K562 (cell line): ENCODE data around the gene TUBB2A. TPM values are rescaled to one million over a fixed set of nuclear protein-coding genes. Genes with fewer than 3 reads are reported as not detected.

Experiments
- HNRNPK ChIP-seq: fragments of 200-400 bp; formaldehyde crosslinking; IDR thresholded peaks from one replicate; pipeline ENCODE4 v1.6.1; 2018; ENCODE audit warnings: mild to moderate bottlenecking, low read depth, low read length; ENCODE audit not compliant: poor library complexity, severe bottlenecking
- MAFG ChIP-seq: fragments of 450-650 bp; conservative IDR thresholded peaks from 2 replicates; pipeline ENCODE4 v1.6.1; 2016; ENCODE audit warnings: missing genetic modification characterization, missing compliant biosample characterization
- NCOR1 ChIP-seq: fragments of 450-650 bp; IDR thresholded peaks from 2 replicates; pipeline ENCODE4 v1.6.1; 2016; ENCODE audit warnings: mild to moderate bottlenecking, moderate library complexity
- NR2C2 ChIP-seq, 2 experiments: fragments of 200-800 bp in 1 of 2; sonication (Bioruptor generic) in 1 of 2; sonication (generic) in 1 of 2; formaldehyde crosslinking in 1 of 2; IDR thresholded peaks; 2 replicates each; pipeline versions ENCODE4 v1.6.1 to v1.8.0; 2016 to 2022; ENCODE audit warnings: mild to moderate bottlenecking in 1 of 2, missing compliant biosample characterization in 1 of 2, missing genetic modification characterization in 1 of 2, missing genetic modification reagents in 1 of 2
- NR3C1 ChIP-seq: sonication (generic); formaldehyde crosslinking; IDR thresholded peaks from 2 replicates; pipeline ENCODE4 v1.8.1; 2022; ENCODE audit warnings: missing genetic modification reagents
- SMAD3 ChIP-seq: fragments of 450-650 bp; formaldehyde crosslinking; conservative IDR thresholded peaks from 2 replicates; pipeline ENCODE4 v1.4.0; 2020; ENCODE audit warnings: mild to moderate bottlenecking
- ZNF316 ChIP-seq: fragments of 450-650 bp; IDR thresholded peaks from 2 replicates; pipeline ENCODE4 v1.6.1; 2016
- ZNF507 ChIP-seq: conservative IDR thresholded peaks from 2 replicates; pipeline ENCODE4 v1.6.1; 2017; ENCODE audit warnings: missing genetic modification characterization, missing compliant biosample characterization
- ZNF644 ChIP-seq: fragments of 200-800 bp; sonication (Bioruptor generic); IDR thresholded peaks from 2 replicates; pipeline ENCODE4 v1.6.1; 2016; ENCODE audit warnings: low read depth, missing genetic modification characterization, missing compliant biosample characterization
- polyA plus RNA-seq, 8 experiments: library from polyadenylated mRNA; depleted of rRNA in 4 of 8; stranded (reverse) in 5 of 8; unstranded in 3 of 8; fragments of >200 nt; fragmentation: Nextera tagmentation in 2 of 8; fragmentation: Illumina TruSeq in 1 of 8; extraction: Ambion mirVana in 2 of 8; extraction: Trizol in 1 of 8; gene quantifications; 2 replicates each; pipeline versions ENCODE4 v1.2.1 to v1.2.3, GENCODE V29; 2011 to 2014; ENCODE audit warnings: inconsistent platforms in 1 of 8, missing spikeins in 1 of 8
- total RNA-seq, 7 experiments: library from RNA; depleted of rRNA in 6 of 7; stranded (reverse); fragments of >200 nt in 6 of 7; fragmentation: Illumina TruSeq in 2 of 7; extraction: Trizol in 2 of 7; gene quantifications; 2 replicates each; pipeline versions ENCODE4 v1.2.1 to v1.2.3, GENCODE V29; 2011 to 2021; ENCODE audit warnings: low replicate concordance in 1 of 7
- TF ChIP-seq, protein P1 (sequence below): fragments of 450-650 bp; formaldehyde crosslinking; IDR thresholded peaks from 2 replicates; pipeline ENCODE4 v1.4.0; 2020; ENCODE audit warnings: mild to moderate bottlenecking, moderate library complexity
- TF ChIP-seq, protein P2 (sequence below): sonication (generic); formaldehyde crosslinking; IDR thresholded peaks from 2 replicates; pipeline ENCODE4 v1.8.0; 2022; ENCODE audit warnings: mild to moderate bottlenecking, missing genetic modification reagents
- TF ChIP-seq, protein P3 (sequence below): sonication (generic); formaldehyde crosslinking; IDR thresholded peaks from 2 replicates; pipeline ENCODE4 v1.8.0; 2022; ENCODE audit warnings: mild to moderate bottlenecking, missing genetic modification reagents
- TF ChIP-seq, protein P4 (sequence below): fragments of 250-450 bp; sonication (Bioruptor Pico); IDR thresholded peaks from 2 replicates; pipeline ENCODE4 v1.5.0; 2021

The TUBB2A gene
- total and polyA plus RNA-seq, 9 of the 15 experiments (the other 6 are each of a cell fraction or from before 2014, with no cell fraction given) = 3.6 to 92.1 (median 45.6) TPM

DNA sequence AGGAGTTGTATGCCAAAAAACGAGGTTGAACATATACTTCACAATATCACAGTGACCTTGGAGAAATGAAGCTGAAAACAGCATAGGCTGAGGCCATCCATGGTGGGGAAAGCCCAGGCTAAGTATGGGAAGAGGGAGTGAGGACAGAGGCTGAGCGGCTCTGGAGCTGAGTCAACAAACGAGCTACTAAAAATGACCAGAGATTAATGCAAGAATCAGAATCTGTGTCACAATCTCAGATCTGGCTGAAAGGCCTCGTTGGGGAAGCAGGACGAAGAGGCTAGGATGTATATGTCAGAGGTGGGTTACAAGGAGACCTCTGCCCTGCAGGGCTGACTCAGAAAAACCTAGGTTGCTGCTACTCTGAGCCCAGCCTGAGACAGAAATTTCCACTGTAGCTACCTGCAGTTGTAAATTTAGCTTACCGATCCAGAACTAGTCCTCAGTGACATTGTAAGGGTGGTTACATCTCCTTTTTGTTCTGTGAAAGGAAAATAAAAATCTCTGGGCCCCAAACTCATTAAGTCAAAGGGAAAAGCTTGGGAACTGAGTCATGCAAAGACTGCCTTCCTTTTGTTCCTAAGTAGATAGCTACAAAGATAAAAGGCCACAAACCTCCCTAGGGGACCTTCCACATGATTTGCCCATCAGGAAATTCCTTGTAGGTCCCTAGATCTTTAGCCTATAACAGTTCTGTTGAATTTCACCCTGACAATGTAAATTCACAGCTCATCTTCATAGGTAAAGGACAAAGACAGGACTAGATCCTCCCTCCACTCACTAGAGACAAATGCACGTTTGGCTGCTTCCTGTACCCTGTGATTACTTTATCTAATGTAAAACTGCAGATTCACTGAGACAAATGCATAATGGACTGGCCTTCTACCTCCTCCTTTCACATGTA is 8.5 kb upstream of the TUBB2A start (continued):
- TF ChIP-seq, protein P1, sequence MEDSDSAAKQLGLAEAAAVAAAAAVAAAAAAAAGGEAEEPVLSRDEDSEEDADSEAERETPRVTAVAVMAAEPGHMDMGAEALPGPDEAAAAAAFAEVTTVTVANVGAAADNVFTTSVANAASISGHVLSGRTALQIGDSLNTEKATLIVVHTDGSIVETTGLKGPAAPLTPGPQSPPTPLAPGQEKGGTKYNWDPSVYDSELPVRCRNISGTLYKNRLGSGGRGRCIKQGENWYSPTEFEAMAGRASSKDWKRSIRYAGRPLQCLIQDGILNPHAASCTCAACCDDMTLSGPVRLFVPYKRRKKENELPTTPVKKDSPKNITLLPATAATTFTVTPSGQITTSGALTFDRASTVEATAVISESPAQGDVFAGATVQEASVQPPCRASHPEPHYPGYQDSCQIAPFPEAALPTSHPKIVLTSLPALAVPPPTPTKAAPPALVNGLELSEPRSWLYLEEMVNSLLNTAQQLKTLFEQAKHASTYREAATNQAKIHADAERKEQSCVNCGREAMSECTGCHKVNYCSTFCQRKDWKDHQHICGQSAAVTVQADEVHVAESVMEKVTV = no peak
- peak; percentile 36; the same call in 1 of the 2 replicates for TF ChIP-seq ZNF316
- peak; percentile 33; the same call in 1 of the 2 replicates for TF ChIP-seq MAFG (tag)
- no peak for TF ChIP-seq ZNF507 (tag)
- TF ChIP-seq, protein P2, sequence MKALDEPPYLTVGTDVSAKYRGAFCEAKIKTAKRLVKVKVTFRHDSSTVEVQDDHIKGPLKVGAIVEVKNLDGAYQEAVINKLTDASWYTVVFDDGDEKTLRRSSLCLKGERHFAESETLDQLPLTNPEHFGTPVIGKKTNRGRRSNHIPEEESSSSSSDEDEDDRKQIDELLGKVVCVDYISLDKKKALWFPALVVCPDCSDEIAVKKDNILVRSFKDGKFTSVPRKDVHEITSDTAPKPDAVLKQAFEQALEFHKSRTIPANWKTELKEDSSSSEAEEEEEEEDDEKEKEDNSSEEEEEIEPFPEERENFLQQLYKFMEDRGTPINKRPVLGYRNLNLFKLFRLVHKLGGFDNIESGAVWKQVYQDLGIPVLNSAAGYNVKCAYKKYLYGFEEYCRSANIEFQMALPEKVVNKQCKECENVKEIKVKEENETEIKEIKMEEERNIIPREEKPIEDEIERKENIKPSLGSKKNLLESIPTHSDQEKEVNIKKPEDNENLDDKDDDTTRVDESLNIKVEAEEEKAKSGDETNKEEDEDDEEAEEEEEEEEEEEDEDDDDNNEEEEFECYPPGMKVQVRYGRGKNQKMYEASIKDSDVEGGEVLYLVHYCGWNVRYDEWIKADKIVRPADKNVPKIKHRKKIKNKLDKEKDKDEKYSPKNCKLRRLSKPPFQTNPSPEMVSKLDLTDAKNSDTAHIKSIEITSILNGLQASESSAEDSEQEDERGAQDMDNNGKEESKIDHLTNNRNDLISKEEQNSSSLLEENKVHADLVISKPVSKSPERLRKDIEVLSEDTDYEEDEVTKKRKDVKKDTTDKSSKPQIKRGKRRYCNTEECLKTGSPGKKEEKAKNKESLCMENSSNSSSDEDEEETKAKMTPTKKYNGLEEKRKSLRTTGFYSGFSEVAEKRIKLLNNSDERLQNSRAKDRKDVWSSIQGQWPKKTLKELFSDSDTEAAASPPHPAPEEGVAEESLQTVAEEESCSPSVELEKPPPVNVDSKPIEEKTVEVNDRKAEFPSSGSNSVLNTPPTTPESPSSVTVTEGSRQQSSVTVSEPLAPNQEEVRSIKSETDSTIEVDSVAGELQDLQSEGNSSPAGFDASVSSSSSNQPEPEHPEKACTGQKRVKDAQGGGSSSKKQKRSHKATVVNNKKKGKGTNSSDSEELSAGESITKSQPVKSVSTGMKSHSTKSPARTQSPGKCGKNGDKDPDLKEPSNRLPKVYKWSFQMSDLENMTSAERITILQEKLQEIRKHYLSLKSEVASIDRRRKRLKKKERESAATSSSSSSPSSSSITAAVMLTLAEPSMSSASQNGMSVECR (CRISPR knock-in tag) = no peak
- 0 out of 2 replicates have a peak, but pooled peaks have one; percentile 25 for TF ChIP-seq NCOR1
- TF ChIP-seq, protein P3, sequence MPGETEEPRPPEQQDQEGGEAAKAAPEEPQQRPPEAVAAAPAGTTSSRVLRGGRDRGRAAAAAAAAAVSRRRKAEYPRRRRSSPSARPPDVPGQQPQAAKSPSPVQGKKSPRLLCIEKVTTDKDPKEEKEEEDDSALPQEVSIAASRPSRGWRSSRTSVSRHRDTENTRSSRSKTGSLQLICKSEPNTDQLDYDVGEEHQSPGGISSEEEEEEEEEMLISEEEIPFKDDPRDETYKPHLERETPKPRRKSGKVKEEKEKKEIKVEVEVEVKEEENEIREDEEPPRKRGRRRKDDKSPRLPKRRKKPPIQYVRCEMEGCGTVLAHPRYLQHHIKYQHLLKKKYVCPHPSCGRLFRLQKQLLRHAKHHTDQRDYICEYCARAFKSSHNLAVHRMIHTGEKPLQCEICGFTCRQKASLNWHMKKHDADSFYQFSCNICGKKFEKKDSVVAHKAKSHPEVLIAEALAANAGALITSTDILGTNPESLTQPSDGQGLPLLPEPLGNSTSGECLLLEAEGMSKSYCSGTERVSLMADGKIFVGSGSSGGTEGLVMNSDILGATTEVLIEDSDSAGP (CRISPR knock-in tag) = no peak
- TF ChIP-seq ZNF644 = peak; percentile 49; the same call in 1 of the 2 replicates
- TF ChIP-seq HNRNPK = no peak
- TF ChIP-seq, protein P4, sequence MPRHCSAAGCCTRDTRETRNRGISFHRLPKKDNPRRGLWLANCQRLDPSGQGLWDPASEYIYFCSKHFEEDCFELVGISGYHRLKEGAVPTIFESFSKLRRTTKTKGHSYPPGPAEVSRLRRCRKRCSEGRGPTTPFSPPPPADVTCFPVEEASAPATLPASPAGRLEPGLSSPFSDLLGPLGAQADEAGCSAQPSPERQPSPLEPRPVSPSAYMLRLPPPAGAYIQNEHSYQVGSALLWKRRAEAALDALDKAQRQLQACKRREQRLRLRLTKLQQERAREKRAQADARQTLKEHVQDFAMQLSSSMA (CRISPR knock-in tag) = no peak
- no peak for TF ChIP-seq NR2C2 (CRISPR knock-in tag; IDR thresholded peaks at IDR 0.05)
- peak; percentile 45 for TF ChIP-seq NR2C2 (tag; IDR thresholded peaks at IDR 0.05)
- no peak for TF ChIP-seq SMAD3 (CRISPR knock-in tag)
- no peak for TF ChIP-seq NR3C1
